H9 (cell line): Measurements from ENCODE around the gene SBF1. TPM values are rescaled to one million over a fixed set of nuclear protein-coding genes. Genes with fewer than 3 reads are reported as not detected.
A peak's percentile ranks its signal among the peaks of the same experiment; 100 is the strongest.

Source experiments
- DNase-seq: peaks from one replicate; pipeline ENCODE4 v3.0.0-alpha.2; 2017
- H2AFZ ChIP-seq: one replicate; pipeline ENCODE4 v1.6.1; 2013; ENCODE audit warnings: mild to moderate bottlenecking, low read length, control low read depth, moderate library complexity
- H2AK5ac ChIP-seq: 2 replicates; pipeline ENCODE4 v1.6.1; 2013; ENCODE audit warnings: low read length, control low read depth, mixed read lengths; ENCODE audit not compliant: insufficient read length
- H2BK120ac ChIP-seq: one replicate; pipeline ENCODE4 v1.6.1; 2013; ENCODE audit warnings: low read depth, mild to moderate bottlenecking, low read length, control low read depth, inconsistent platforms; ENCODE audit not compliant: poor library complexity, severe bottlenecking
- H2BK12ac ChIP-seq: 2 replicates; pipeline ENCODE4 v1.6.1; 2013; ENCODE audit warnings: low read length, control low read depth, mixed read lengths, low read depth; ENCODE audit not compliant: insufficient read length
- H2BK15ac ChIP-seq: 2 replicates; pipeline ENCODE4 v1.6.1; 2013; ENCODE audit warnings: low read depth, low read length, control low read depth
- H2BK20ac ChIP-seq: one replicate; pipeline ENCODE4 v1.6.1; 2013; ENCODE audit warnings: low read depth, mild to moderate bottlenecking, low read length, control low read depth, inconsistent platforms; ENCODE audit not compliant: poor library complexity, severe bottlenecking
- H2BK5ac ChIP-seq: 2 replicates; pipeline ENCODE4 v1.6.1; 2013; ENCODE audit warnings: low read length, control low read depth, mixed read lengths; ENCODE audit not compliant: insufficient read length
- H3K14ac ChIP-seq: 2 replicates; pipeline ENCODE4 v1.6.1; 2013; ENCODE audit warnings: low read length, control low read depth; ENCODE audit not compliant: insufficient read depth
- H3K18ac ChIP-seq: 2 replicates; pipeline ENCODE4 v1.6.1; 2013; ENCODE audit warnings: low read depth, mild to moderate bottlenecking, mixed read lengths, low read length, control low read depth; ENCODE audit not compliant: insufficient read length
- H3K23ac ChIP-seq: 2 replicates; pipeline ENCODE4 v1.6.1; 2013; ENCODE audit warnings: low read length, control low read depth, mixed read lengths, low read depth; ENCODE audit not compliant: insufficient read length
- H3K23me2 ChIP-seq: 2 replicates; pipeline ENCODE4 v1.6.1; 2013; ENCODE audit warnings: low read depth, mild to moderate bottlenecking, mixed read lengths, low read length, control low read depth; ENCODE audit not compliant: insufficient read length, poor library complexity, severe bottlenecking
- H3K27ac ChIP-seq: 2 replicates; pipeline ENCODE4 v1.5.1; 2013; ENCODE audit warnings: low read length, control low read depth, mixed read lengths, low read depth; ENCODE audit not compliant: insufficient read length
- H3K27me3 ChIP-seq: 2 replicates; pipeline ENCODE4 v1.6.1; 2013; ENCODE audit warnings: low read length, control low read depth, inconsistent platforms; ENCODE audit not compliant: insufficient read depth
- H3K4ac ChIP-seq: 2 replicates; pipeline ENCODE4 v1.6.1; 2013; ENCODE audit warnings: low read depth, mild to moderate bottlenecking, control low read depth, inconsistent platforms, low read length, moderate library complexity
- H3K4me1 ChIP-seq: 2 replicates; pipeline ENCODE4 v1.6.1; 2013; ENCODE audit warnings: low read length, control low read depth, inconsistent platforms; ENCODE audit not compliant: insufficient read depth
- H3K4me2 ChIP-seq: 2 replicates; pipeline ENCODE4 v1.6.1; 2013; ENCODE audit warnings: low read length, control low read depth, mixed read lengths; ENCODE audit not compliant: insufficient read length, insufficient read depth
- H3K56ac ChIP-seq: 2 replicates; pipeline ENCODE4 v1.6.1; 2013; ENCODE audit warnings: low read depth, mild to moderate bottlenecking, mixed read lengths, low read length, control low read depth; ENCODE audit not compliant: insufficient read length
- H3K79me1 ChIP-seq: 2 replicates; pipeline ENCODE4 v1.6.1; 2013; ENCODE audit warnings: low read depth, mild to moderate bottlenecking, moderate library complexity, low read length, control low read depth, inconsistent platforms; ENCODE audit not compliant: insufficient read depth, poor library complexity, severe bottlenecking
- H3K79me2 ChIP-seq: 2 replicates; pipeline ENCODE4 v1.6.1; 2013; ENCODE audit warnings: low read length, control low read depth, inconsistent platforms; ENCODE audit not compliant: insufficient read depth
- H3K9ac ChIP-seq: 2 replicates; pipeline ENCODE4 v1.6.1; 2013; ENCODE audit warnings: low read length, control low read depth, mixed read lengths; ENCODE audit not compliant: insufficient read length; ENCODE audit errors: extremely low read depth
- H3K9me3 ChIP-seq: one replicate; pipeline ENCODE4 v1.6.1; 2013; ENCODE audit warnings: low read depth, low read length, inconsistent platforms; ENCODE audit not compliant: control insufficient read depth
- H3T11ph ChIP-seq: one replicate; pipeline ENCODE4 v1.6.1; 2013; ENCODE audit warnings: mild to moderate bottlenecking, low read length, control low read depth, inconsistent platforms
- H4K20me1 ChIP-seq: one replicate; pipeline ENCODE4 v1.6.1; 2013; ENCODE audit not compliant: control insufficient read depth, insufficient read length, insufficient read depth
- H4K5ac ChIP-seq: 2 replicates; pipeline ENCODE4 v1.6.1; 2013; ENCODE audit warnings: low read depth, mild to moderate bottlenecking, mixed read lengths, low read length, control low read depth; ENCODE audit not compliant: insufficient read length
- H4K8ac ChIP-seq: replicated peaks from 2 replicates; pipeline ENCODE4 v1.6.1; 2013; ENCODE audit warnings: low read length, control low read depth, mixed read lengths, low read depth; ENCODE audit not compliant: insufficient read length
- H4K91ac ChIP-seq: 2 replicates; pipeline ENCODE4 v1.6.1; 2013; ENCODE audit warnings: low read depth, mild to moderate bottlenecking, moderate library complexity, mixed read lengths, low read length, control low read depth; ENCODE audit not compliant: insufficient read length
- H3K27ac Mint-ChIP-seq, 3 experiments: 2 replicates in 2 of 3; 3 replicates in 1 of 3; pipeline ENCODE4 v1.8.0; 2020 to 2021; ENCODE audit warnings: mixed read lengths in 3 of 3, mild to moderate bottlenecking in 1 of 3, moderate library complexity in 1 of 3
- H3K27me3 Mint-ChIP-seq: 2 replicates; pipeline ENCODE4 v1.8.0; 2021; ENCODE audit warnings: low read depth, mild to moderate bottlenecking, moderate library complexity, mixed read lengths
- H3K36me3 Mint-ChIP-seq, 3 experiments: 2 replicates in 2 of 3; 3 replicates in 1 of 3; pipeline ENCODE4 v1.8.0; 2020 to 2021; ENCODE audit warnings: low read depth in 3 of 3, mixed read lengths in 3 of 3; ENCODE audit not compliant: insufficient read depth in 1 of 3
- H3K4me1 Mint-ChIP-seq, 2 experiments: 2 replicates each; pipeline ENCODE4 v1.8.0; 2020; ENCODE audit warnings: mixed read lengths in 2 of 2
- H3K4me3 Mint-ChIP-seq, 2 experiments: 2 replicates in 1 of 2; 3 replicates in 1 of 2; pipeline ENCODE4 v1.8.0; 2020 to 2021; ENCODE audit warnings: mild to moderate bottlenecking in 2 of 2, mixed read lengths in 2 of 2, moderate library complexity in 1 of 2
- H3K9me3 Mint-ChIP-seq, 2 experiments: 2 replicates in 1 of 2; 3 replicates in 1 of 2; pipeline ENCODE4 v1.8.0; 2020; ENCODE audit warnings: mild to moderate bottlenecking in 2 of 2, mixed read lengths in 2 of 2, moderate library complexity in 1 of 2
- CTCF ChIP-seq: fragments of 200-600 bp; sonication (generic); conservative IDR thresholded peaks from 3 replicates; pipeline ENCODE4 v1.8.0; 2021; ENCODE audit warnings: antibody characterized with exemption, mild to moderate bottlenecking
- WGBS: extraction: QIAGEN DNeasy Blood & Tissue Kit; methylation state at CpG from one replicate; pipeline ENCODE4 v1.1.7; 2013; ENCODE audit warnings: missing lambda C conversion rate, low lambda C conversion rate, mixed read lengths; ENCODE audit not compliant: insufficient read length; ENCODE audit errors: extremely low coverage; 5-methylcytosine and 5-hydroxymethylcytosine counted together
- total RNA-seq: library from RNA; stranded (reverse); gene quantifications from 2 replicates; pipeline ENCODE4 v1.2.1, GENCODE V29; 2021

SBF1 gene
- total RNA-seq, 1 experiment from 2014 or later = 69.8 TPM

- H3K4me2 ChIP-seq = no peak overlapping the region
- no peak for TF ChIP-seq CTCF
These were observed 6.2 kb downstream of the SBF1 start for GRCh38 chr22:50468626-50469025.

More at GRCh38 chr22:50468626-50469025, 6.2 kb downstream of the SBF1 start:
- Histone ChIP-seq H4K5ac (no peak overlapping the region), H3K14ac (no peak overlapping the region), H2BK15ac (no peak overlapping the region), H4K91ac (no peak overlapping the region), H3K27ac (no peak overlapping the region), H4K8ac (no peak overlapping the region), H2BK120ac (no peak overlapping the region), H3K23ac (no peak overlapping the region), H3K27me3 (no peaks in the 10 kb centered on the region), H3K4ac (no peak overlapping the region), H2AK5ac (no peak overlapping the region), H3K23me2 (no peaks in the 10 kb centered on the region), H3T11ph (no peak overlapping the region), H3K79me2 (peaks cover 12% of the 10 kb centered on the region; the same call in 1 of the 2 replicates), H3K79me1 (peaks cover 14% of the 10 kb centered on the region), H3K18ac (no peak overlapping the region), H2BK12ac (no peak overlapping the region), H3K9me3 (no peaks in the 10 kb centered on the region), H2BK20ac (no peak overlapping the region), H2AFZ (no peak overlapping the region), H3K9ac (no peak overlapping the region), H3K56ac (no peak overlapping the region), H2BK5ac (no peak overlapping the region), H4K20me1 (peaks cover 1% of the 10 kb centered on the region), H3K4me1 (no peaks in the 10 kb centered on the region)
- WGBS = no CpG with 5 or more reads among the region's 8 CpGs
- Mint-ChIP-seq H3K4me3 (no peak overlapping the region), H3K36me3 (peaks cover 14 to 44% (median 33%) of the 10 kb centered on the region in 3 experiments; a peak in 6 of 7 replicates), H3K27ac (peak overlapping the region in 2 of 3 experiments; percentile 62 to 77; a peak in 3 of 7 replicates), H3K9me3 (no peaks in the 10 kb centered on the region), H3K4me1 (peaks cover 20 to 22% of the 10 kb centered on the region in 2 experiments), H3K27me3 (no peaks in the 10 kb centered on the region)
- DNase-seq = no peak
